ENCODE data around the gene SYNJ1. TPM values are rescaled to one million over a fixed set of nuclear protein-coding genes. Genes with fewer than 3 reads are reported as not detected.
"Not testable (repeated sequence)": the region's sequence is repeated elsewhere in the genome, so short reads cannot be mapped to it uniquely, and the experiment has no call there.

Gene SYNJ1, protein sequence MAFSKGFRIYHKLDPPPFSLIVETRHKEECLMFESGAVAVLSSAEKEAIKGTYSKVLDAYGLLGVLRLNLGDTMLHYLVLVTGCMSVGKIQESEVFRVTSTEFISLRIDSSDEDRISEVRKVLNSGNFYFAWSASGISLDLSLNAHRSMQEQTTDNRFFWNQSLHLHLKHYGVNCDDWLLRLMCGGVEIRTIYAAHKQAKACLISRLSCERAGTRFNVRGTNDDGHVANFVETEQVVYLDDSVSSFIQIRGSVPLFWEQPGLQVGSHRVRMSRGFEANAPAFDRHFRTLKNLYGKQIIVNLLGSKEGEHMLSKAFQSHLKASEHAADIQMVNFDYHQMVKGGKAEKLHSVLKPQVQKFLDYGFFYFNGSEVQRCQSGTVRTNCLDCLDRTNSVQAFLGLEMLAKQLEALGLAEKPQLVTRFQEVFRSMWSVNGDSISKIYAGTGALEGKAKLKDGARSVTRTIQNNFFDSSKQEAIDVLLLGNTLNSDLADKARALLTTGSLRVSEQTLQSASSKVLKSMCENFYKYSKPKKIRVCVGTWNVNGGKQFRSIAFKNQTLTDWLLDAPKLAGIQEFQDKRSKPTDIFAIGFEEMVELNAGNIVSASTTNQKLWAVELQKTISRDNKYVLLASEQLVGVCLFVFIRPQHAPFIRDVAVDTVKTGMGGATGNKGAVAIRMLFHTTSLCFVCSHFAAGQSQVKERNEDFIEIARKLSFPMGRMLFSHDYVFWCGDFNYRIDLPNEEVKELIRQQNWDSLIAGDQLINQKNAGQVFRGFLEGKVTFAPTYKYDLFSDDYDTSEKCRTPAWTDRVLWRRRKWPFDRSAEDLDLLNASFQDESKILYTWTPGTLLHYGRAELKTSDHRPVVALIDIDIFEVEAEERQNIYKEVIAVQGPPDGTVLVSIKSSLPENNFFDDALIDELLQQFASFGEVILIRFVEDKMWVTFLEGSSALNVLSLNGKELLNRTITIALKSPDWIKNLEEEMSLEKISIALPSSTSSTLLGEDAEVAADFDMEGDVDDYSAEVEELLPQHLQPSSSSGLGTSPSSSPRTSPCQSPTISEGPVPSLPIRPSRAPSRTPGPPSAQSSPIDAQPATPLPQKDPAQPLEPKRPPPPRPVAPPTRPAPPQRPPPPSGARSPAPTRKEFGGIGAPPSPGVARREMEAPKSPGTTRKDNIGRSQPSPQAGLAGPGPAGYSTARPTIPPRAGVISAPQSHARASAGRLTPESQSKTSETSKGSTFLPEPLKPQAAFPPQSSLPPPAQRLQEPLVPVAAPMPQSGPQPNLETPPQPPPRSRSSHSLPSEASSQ (N-terminal part only)
- total RNA-seq (ENCODE audit: unreplicated experiment) = 36.8 TPM
- long read RNA-seq, partial matches to known transcripts = 1 of 2 reads
- long read RNA-seq, other reads (novel, unspliced or antisense) = 1 of 2 reads

DNA sequence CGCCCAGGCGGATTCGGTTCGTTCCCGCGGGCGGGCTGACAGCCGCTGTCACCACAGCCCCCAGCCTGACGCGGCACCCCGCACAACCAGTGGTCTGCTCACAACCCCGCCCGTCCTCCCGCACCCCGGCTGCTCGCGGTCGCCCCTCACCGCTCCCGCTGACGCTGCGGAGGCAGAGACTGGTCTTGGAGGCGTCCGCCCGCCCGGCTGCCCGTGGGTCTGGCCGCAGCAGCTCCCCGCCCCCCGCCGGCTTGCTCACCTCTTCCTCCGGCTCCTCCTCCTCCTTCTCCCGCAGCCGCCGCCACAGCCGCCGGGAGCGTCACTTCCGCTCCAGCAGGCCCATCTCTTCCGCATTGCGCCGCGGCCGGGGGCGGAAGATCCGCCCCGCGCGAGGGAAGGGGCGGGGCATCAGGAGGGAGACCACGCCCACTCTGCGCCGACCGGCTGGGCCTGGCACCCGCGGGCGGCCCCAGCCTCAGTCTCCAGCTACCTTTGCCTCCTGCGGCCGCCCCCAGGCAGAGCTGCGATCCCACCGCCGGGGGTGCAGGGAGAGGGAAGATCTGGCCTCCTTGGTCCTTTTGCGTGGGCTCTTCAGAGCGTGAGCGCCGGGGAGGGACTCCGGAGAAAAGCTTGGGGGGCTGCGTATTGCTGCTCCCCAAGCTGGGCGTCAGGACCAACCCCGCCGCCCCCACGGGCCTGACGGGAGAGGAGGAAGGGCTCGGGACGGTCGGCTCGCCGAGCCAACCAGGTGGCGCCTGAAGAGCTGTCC lies at the start of gene SYNJ1:
SYNJ1 (minus strand) TSS at position 327 of the 769 bp plus-strand sequence. CDS start 1,118 bp downstream, outside the sequence.
- peaks cover 10% of the 10 kb centered on the region for H3K4me1 Mint-ChIP-seq (ENCODE audit: low read depth, unreplicated experiment)
- peak; percentile 95 for DNase-seq
- H3K9me3 Mint-ChIP-seq (ENCODE audit: unreplicated experiment) = peaks cover 13% of the 10 kb centered on the region
- peak within 1 kb of the TSS; percentile 92 for H3K4me3 Mint-ChIP-seq (ENCODE audit: unreplicated experiment)
- H3K27ac Mint-ChIP-seq (ENCODE audit: unreplicated experiment) = peak within 1 kb of the TSS; percentile 99
- TF ChIP-seq, protein P1, sequence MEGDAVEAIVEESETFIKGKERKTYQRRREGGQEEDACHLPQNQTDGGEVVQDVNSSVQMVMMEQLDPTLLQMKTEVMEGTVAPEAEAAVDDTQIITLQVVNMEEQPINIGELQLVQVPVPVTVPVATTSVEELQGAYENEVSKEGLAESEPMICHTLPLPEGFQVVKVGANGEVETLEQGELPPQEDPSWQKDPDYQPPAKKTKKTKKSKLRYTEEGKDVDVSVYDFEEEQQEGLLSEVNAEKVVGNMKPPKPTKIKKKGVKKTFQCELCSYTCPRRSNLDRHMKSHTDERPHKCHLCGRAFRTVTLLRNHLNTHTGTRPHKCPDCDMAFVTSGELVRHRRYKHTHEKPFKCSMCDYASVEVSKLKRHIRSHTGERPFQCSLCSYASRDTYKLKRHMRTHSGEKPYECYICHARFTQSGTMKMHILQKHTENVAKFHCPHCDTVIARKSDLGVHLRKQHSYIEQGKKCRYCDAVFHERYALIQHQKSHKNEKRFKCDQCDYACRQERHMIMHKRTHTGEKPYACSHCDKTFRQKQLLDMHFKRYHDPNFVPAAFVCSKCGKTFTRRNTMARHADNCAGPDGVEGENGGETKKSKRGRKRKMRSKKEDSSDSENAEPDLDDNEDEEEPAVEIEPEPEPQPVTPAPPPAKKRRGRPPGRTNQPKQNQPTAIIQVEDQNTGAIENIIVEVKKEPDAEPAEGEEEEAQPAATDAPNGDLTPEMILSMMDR (IDR thresholded peaks at IDR 0.05; ENCODE audit: partially characterized antibody, unreplicated experiment) = no peak
- H3K36me3 Mint-ChIP-seq (ENCODE audit: unreplicated experiment) = no peaks in the 10 kb centered on the region
- peaks cover 5% of the 10 kb centered on the region for H3K27me3 Mint-ChIP-seq (ENCODE audit: unreplicated experiment)

DNA sequence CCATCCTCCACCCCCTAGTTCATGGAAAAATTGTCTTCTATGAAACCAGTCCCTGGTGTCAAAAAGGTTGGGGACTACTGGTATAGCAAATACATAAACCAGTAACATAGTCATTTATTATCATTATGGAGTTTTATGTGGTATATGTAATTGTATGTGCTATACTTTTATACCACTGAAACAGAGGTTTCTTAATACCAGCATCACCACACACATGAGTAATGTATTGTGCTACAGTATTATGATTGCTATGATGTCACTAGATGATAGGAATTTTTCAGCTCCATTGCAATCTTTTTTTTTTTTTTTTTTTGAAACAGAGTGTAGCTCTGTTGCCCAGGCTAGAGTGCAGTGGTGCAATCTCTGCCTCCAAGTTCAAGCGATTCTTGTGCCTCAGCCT lies 49.5 kb upstream of the SYNJ1 start:
- peaks cover 2% of the 10 kb centered on the region for H3K27me3 Mint-ChIP-seq (ENCODE audit: unreplicated experiment)
- H3K4me3 Mint-ChIP-seq (ENCODE audit: unreplicated experiment) = no peak overlapping the region
- no peaks in the 10 kb centered on the region for H3K4me1 Mint-ChIP-seq (ENCODE audit: low read depth, unreplicated experiment)
- TF ChIP-seq, protein P1 (IDR thresholded peaks at IDR 0.05; ENCODE audit: partially characterized antibody, unreplicated experiment) = no peak
- H3K27ac Mint-ChIP-seq (ENCODE audit: unreplicated experiment) = no peak overlapping the region
- no peaks in the 10 kb centered on the region for H3K36me3 Mint-ChIP-seq (ENCODE audit: unreplicated experiment)
- peaks cover under 1% of the 10 kb centered on the region for H3K9me3 Mint-ChIP-seq (ENCODE audit: unreplicated experiment)
- DNase-seq = no peak

DNA sequence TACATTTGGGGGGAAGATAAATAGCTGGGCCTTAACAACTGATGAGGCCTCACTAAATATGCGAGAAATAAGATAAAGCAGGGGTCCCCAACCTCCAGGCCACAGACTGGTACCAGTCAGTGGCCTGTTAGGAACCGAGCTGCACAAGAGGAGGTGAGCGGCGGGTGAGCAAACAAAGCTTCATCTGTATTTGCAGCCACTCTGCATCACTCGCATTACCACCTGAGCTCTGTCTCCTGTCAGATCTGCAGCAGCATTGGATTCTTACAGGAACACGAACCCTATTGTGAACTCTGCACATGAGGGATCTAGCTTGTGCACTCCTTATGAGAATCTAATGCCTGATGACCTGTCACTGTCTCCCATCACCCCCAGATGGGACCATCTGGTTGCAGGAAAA lies 48.9 kb upstream of the SYNJ1 start:
- H3K36me3 Mint-ChIP-seq (ENCODE audit: unreplicated experiment) = no peaks in the 10 kb centered on the region
- DNase-seq = no peak
- H3K9me3 Mint-ChIP-seq (ENCODE audit: unreplicated experiment) = peaks cover 6% of the 10 kb centered on the region
- H3K4me3 Mint-ChIP-seq (ENCODE audit: unreplicated experiment) = no peak overlapping the region
- H3K4me1 Mint-ChIP-seq (ENCODE audit: low read depth, unreplicated experiment) = no peaks in the 10 kb centered on the region
- no peak overlapping the region for H3K27ac Mint-ChIP-seq (ENCODE audit: unreplicated experiment)
- peaks cover 6% of the 10 kb centered on the region for H3K27me3 Mint-ChIP-seq (ENCODE audit: unreplicated experiment)
- TF ChIP-seq, protein P1 (IDR thresholded peaks at IDR 0.05; ENCODE audit: partially characterized antibody, unreplicated experiment) = no peak

DNA sequence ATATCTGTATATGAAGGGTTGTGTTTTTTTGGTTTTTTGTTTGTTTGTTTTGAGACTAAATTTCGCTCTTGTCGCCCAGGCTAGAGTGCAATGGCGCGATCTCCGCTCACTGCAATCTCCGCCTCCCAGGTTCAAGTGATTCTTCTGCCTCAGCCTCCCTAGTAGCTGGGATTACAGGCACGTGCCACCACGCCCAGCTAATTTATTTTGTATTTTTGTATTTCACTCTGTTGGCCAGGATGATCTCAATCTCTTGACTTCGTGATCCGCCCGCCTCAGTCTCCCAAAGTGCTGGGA lies 45.2 kb upstream of the SYNJ1 start:
- not testable (repeated sequence) for DNase-seq; H3K27ac Mint-ChIP-seq (ENCODE audit: unreplicated experiment); H3K36me3 Mint-ChIP-seq (ENCODE audit: unreplicated experiment)
- peaks cover 16% of the 10 kb centered on the region for H3K9me3 Mint-ChIP-seq (ENCODE audit: unreplicated experiment)
- H3K27me3 Mint-ChIP-seq (ENCODE audit: unreplicated experiment) = peaks cover 12% of the 10 kb centered on the region
- H3K4me1 Mint-ChIP-seq (ENCODE audit: low read depth, unreplicated experiment) = peaks cover 16% of the 10 kb centered on the region
- H3K4me3 Mint-ChIP-seq (ENCODE audit: unreplicated experiment) = peak overlapping the region; percentile 100

Measured in glutamatergic neuron (in vitro differentiated cells).